KG1 (cell line): ENCODE measurements around the gene IQCB1.
"Not testable (repeated sequence)": the region's sequence is repeated elsewhere in the genome, so short reads cannot be mapped to it uniquely, and the experiment has no call there.

Source experiments
- DNase-seq: peaks from one replicate; lab custom pipeline; 2025; lab: John Stamatoyannopoulos, UW

Gene IQCB1

GRCh38 chr3:121747976-121748375 is 86.9 kb downstream of the IQCB1 start:
- DNase-seq: no peak

- not testable (repeated sequence) for DNase-seq
Measured at GRCh38 chr3:121743106-121743505, 91.8 kb downstream of the IQCB1 start.

GRCh38 chr3:121740896-121741295 is 94.0 kb downstream of the IQCB1 start:
- DNase-seq: no peak

GRCh38 chr3:121739902-121740301 is 95.0 kb downstream of the IQCB1 start:
- DNase-seq: no peak

GRCh38 chr3:121737644-121738043 is 97.2 kb downstream of the IQCB1 start:
- no peak for DNase-seq

GRCh38 chr3:121736112-121736511 is 98.7 kb downstream of the IQCB1 start:
- no peak for DNase-seq

- DNase-seq: no peak
Measured at GRCh38 chr3:121735047-121735696, 99.7 kb downstream of the IQCB1 start.

GRCh38 chr3:121730940-121731687 is 103.7 kb downstream of the IQCB1 start:
- no peak for DNase-seq

- no peak for DNase-seq
Measured at GRCh38 chr3:121724130-121724529, 110.7 kb downstream of the IQCB1 start.

GRCh38 chr3:121723485-121723884 is 111.4 kb downstream of the IQCB1 start:
- DNase-seq: no peak

GRCh38 chr3:121722411-121722810 is 112.4 kb downstream of the IQCB1 start:
- DNase-seq: no peak

- DNase-seq: no peak
Measured at GRCh38 chr3:121720163-121720562, 114.7 kb downstream of the IQCB1 start.
